Measurements from ENCODE around the gene LAT. TPM values are rescaled to one million over a fixed set of nuclear protein-coding genes. Genes with fewer than 3 reads are reported as not detected.

Gene LAT
- polyA plus RNA-seq, 1 of the 3 experiments (the other 2 are of a cell fraction), result 8.0 TPM

DNA sequence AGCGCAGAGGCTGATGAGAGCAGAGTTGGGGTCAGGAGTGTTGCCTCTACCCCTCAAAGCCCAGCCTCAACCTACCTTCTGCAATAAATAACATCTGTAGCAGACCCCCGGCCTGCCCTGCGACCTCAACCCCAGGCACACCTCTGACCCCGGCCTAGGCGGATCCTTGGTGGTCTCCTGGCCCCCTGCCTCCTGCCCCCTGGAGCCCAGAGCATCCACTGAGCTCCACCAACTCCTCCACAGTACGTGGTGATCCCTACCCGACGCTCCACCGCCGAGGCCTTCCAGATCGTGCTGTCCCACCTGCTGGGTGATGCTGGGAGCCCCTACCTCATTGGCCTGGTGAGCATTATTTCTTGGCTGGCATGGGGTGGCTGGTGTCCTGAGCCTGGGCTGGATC lies 1.9 kb upstream of the LAT start:
- H3K9ac ChIP-seq, result no peak overlapping the region
- no peak for DNase-seq
- TF ChIP-seq GATA2 (CRISPR knock-in tag; IDR thresholded peaks at IDR 0.05) (no peak), SIN3A (IDR thresholded peaks at IDR 0.05; ENCODE audit: borderline replicate concordance, low read depth, low read length) (no peak)
- TF ChIP-seq, protein P1, sequence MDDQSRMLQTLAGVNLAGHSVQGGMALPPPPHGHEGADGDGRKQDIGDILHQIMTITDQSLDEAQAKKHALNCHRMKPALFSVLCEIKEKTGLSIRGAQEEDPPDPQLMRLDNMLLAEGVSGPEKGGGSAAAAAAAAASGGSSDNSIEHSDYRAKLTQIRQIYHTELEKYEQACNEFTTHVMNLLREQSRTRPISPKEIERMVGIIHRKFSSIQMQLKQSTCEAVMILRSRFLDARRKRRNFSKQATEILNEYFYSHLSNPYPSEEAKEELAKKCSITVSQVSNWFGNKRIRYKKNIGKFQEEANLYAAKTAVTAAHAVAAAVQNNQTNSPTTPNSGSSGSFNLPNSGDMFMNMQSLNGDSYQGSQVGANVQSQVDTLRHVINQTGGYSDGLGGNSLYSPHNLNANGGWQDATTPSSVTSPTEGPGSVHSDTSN (IDR thresholded peaks at IDR 0.05), result no peak
- TF ChIP-seq, protein P2, sequence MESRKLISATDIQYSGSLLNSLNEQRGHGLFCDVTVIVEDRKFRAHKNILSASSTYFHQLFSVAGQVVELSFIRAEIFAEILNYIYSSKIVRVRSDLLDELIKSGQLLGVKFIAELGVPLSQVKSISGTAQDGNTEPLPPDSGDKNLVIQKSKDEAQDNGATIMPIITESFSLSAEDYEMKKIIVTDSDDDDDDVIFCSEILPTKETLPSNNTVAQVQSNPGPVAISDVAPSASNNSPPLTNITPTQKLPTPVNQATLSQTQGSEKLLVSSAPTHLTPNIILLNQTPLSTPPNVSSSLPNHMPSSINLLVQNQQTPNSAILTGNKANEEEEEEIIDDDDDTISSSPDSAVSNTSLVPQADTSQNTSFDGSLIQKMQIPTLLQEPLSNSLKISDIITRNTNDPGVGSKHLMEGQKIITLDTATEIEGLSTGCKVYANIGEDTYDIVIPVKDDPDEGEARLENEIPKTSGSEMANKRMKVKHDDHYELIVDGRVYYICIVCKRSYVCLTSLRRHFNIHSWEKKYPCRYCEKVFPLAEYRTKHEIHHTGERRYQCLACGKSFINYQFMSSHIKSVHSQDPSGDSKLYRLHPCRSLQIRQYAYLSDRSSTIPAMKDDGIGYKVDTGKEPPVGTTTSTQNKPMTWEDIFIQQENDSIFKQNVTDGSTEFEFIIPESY (IDR thresholded peaks at IDR 0.05; ENCODE audit: borderline replicate concordance, low read depth), result no peak
- no peaks in the 10 kb centered on the region for H3K4me1 ChIP-seq (ENCODE audit: control insufficient read depth in 1 of 2, insufficient read depth in 2 of 2, low read depth in 1 of 2, low read length in 1 of 2)
- no peaks in the 10 kb centered on the region for H3F3A ChIP-seq (replicated peaks; ENCODE audit: insufficient read depth)
- no peaks in the 10 kb centered on the region for H3K79me2 ChIP-seq (ENCODE audit: insufficient read depth)
- POLR2A ChIA-PET, result no interaction called here
- H2AFZ ChIP-seq (ENCODE audit: low read depth), result no peak overlapping the region
- H3K4me3 ChIP-seq (ENCODE audit: low read depth in 2 of 2, low read length in 1 of 2), result no peak overlapping the region
- no peak overlapping the region for H3K27ac ChIP-seq (ENCODE audit: low read depth in 2 of 2, low read length in 1 of 2)
- H3K27me3 ChIP-seq (ENCODE audit: insufficient read depth), result no peaks in the 10 kb centered on the region
- WGBS (ENCODE audit: low lambda C conversion rate), result 94% methylated on average over 7 of the region's 11 CpGs
- CTCF ChIA-PET, result interaction anchor here (0.9 to 1.0 kb wide), 2 partner anchors 20 to 38 kb away, joined by 3 to 4 read pairs; no protein-coding TSS in a partner anchor
- no peaks in the 10 kb centered on the region for H3K9me2 ChIP-seq
- H3K9me3 ChIP-seq, result no peaks in the 10 kb centered on the region
- no peak overlapping the region for H3K4me2 ChIP-seq
- H4K20me1 ChIP-seq (ENCODE audit: insufficient read depth), result no peaks in the 10 kb centered on the region
- peaks cover 16 to 25% of the 10 kb centered on the region in 2 experiments for H3K36me3 ChIP-seq (replicated peaks in 1 of 2; ENCODE audit: control insufficient read depth in 1 of 2, insufficient read depth in 2 of 2, low read length in 1 of 2)

DNA sequence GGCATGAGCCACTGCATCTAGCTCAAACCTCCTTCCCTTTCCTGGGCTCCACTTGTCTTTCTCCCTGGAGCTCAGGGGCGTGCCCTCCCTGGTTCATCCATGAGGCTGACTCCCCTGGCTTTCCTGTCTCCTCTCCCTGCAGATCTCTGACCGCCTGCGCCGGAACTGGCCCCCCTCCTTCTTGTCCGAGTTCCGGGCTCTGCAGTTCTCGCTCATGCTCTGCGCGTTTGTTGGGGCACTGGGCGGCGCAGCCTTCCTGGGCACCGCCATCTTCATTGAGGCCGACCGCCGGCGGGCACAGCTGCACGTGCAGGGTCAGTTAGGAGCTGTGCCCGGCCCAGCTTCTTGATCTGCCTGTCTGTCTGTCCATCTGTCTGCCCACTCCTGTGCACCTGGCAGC lies 1.2 kb upstream of the LAT start:
- H3K4me3 ChIP-seq (ENCODE audit: low read depth in 2 of 2, low read length in 1 of 2), result no peak overlapping the region
- H3K27me3 ChIP-seq (ENCODE audit: insufficient read depth), result no peaks in the 10 kb centered on the region
- no peak overlapping the region for H3K27ac ChIP-seq (ENCODE audit: low read depth in 2 of 2, low read length in 1 of 2)
- no peaks in the 10 kb centered on the region for H3K4me1 ChIP-seq (ENCODE audit: control insufficient read depth in 1 of 2, insufficient read depth in 2 of 2, low read depth in 1 of 2, low read length in 1 of 2)
- H3F3A ChIP-seq (replicated peaks; ENCODE audit: insufficient read depth), result no peaks in the 10 kb centered on the region
- ChIA-PET POLR2A (interaction anchor here (2.6 kb wide), 1 partner anchor 9 kb away, joined by 8 read pairs; the partner anchor contains the start of gene SPNS1), CTCF (interaction anchor here (1.0 kb wide), 1 partner anchor 19 kb away, joined by 3 read pairs; no protein-coding TSS in a partner anchor)
- TF ChIP-seq, protein P3, sequence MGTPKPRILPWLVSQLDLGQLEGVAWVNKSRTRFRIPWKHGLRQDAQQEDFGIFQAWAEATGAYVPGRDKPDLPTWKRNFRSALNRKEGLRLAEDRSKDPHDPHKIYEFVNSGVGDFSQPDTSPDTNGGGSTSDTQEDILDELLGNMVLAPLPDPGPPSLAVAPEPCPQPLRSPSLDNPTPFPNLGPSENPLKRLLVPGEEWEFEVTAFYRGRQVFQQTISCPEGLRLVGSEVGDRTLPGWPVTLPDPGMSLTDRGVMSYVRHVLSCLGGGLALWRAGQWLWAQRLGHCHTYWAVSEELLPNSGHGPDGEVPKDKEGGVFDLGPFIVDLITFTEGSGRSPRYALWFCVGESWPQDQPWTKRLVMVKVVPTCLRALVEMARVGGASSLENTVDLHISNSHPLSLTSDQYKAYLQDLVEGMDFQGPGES (IDR thresholded peaks at IDR 0.05; ENCODE audit: low read depth, low read length), result no peak
- TF ChIP-seq NRF1 (IDR thresholded peaks at IDR 0.05; ENCODE audit: low read depth, low read length) (no peak), RXRA (IDR thresholded peaks at IDR 0.05; ENCODE audit: borderline replicate concordance, low read depth) (no peak), EZH2phosphoT487 (IDR thresholded peaks at IDR 0.05; ENCODE audit: borderline replicate concordance, low read depth) (no peak), NFIC (IDR thresholded peaks at IDR 0.05; ENCODE audit: borderline replicate concordance) (no peak), TEAD4 (IDR thresholded peaks at IDR 0.05; ENCODE audit: borderline replicate concordance, insufficient read depth) (no peak), GATA2 (CRISPR knock-in tag; IDR thresholded peaks at IDR 0.05) (no peak)
- TF ChIP-seq, protein P4, sequence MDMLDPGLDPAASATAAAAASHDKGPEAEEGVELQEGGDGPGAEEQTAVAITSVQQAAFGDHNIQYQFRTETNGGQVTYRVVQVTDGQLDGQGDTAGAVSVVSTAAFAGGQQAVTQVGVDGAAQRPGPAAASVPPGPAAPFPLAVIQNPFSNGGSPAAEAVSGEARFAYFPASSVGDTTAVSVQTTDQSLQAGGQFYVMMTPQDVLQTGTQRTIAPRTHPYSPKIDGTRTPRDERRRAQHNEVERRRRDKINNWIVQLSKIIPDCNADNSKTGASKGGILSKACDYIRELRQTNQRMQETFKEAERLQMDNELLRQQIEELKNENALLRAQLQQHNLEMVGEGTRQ (IDR thresholded peaks at IDR 0.05; ENCODE audit: borderline replicate concordance, low read depth, low read length), result no peak
- TF ChIP-seq, protein P5, sequence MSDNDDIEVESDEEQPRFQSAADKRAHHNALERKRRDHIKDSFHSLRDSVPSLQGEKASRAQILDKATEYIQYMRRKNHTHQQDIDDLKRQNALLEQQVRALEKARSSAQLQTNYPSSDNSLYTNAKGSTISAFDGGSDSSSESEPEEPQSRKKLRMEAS (IDR thresholded peaks at IDR 0.05; ENCODE audit: low read depth), result no peak
- no peak overlapping the region for H3K4me2 ChIP-seq
- no peaks in the 10 kb centered on the region for H3K79me2 ChIP-seq (ENCODE audit: insufficient read depth)
- H2AFZ ChIP-seq (ENCODE audit: low read depth), result no peak overlapping the region
- no peak for DNase-seq
- peaks cover 16 to 28% of the 10 kb centered on the region in 2 experiments for H3K36me3 ChIP-seq (replicated peaks in 1 of 2; ENCODE audit: control insufficient read depth in 1 of 2, insufficient read depth in 2 of 2, low read length in 1 of 2)
- H3K9me3 ChIP-seq, result no peaks in the 10 kb centered on the region
- no peak overlapping the region for H3K9ac ChIP-seq
- H4K20me1 ChIP-seq (ENCODE audit: insufficient read depth), result no peaks in the 10 kb centered on the region
- WGBS (ENCODE audit: low lambda C conversion rate), result 87% methylated on average over 9 of the region's 18 CpGs
- no peaks in the 10 kb centered on the region for H3K9me2 ChIP-seq
